ENCODE results near the gene DTYMK. TPM values are rescaled to one million over a fixed set of nuclear protein-coding genes. Genes with fewer than 3 reads are reported as not detected.
A peak's percentile ranks its signal among the peaks of the same experiment; 100 is the strongest.

DTYMK gene
- total RNA-seq, 1 experiment from 2014 or later: 66.3 TPM

GRCh38 chr2:241640165-241640795, 46.3 kb downstream of the DTYMK start:
- BruUV-seq (replicated peaks): no TSS peak
- TF ChIP-seq, protein P1, sequence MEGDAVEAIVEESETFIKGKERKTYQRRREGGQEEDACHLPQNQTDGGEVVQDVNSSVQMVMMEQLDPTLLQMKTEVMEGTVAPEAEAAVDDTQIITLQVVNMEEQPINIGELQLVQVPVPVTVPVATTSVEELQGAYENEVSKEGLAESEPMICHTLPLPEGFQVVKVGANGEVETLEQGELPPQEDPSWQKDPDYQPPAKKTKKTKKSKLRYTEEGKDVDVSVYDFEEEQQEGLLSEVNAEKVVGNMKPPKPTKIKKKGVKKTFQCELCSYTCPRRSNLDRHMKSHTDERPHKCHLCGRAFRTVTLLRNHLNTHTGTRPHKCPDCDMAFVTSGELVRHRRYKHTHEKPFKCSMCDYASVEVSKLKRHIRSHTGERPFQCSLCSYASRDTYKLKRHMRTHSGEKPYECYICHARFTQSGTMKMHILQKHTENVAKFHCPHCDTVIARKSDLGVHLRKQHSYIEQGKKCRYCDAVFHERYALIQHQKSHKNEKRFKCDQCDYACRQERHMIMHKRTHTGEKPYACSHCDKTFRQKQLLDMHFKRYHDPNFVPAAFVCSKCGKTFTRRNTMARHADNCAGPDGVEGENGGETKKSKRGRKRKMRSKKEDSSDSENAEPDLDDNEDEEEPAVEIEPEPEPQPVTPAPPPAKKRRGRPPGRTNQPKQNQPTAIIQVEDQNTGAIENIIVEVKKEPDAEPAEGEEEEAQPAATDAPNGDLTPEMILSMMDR (IDR thresholded peaks at IDR 0.05; ENCODE audit: unreplicated experiment): no peak
- ChIA-PET POLR2A (interaction anchor here (0.7 kb wide), 1 partner anchor 46 kb away, joined by 3 read pairs; the partner anchor contains the start of gene DTYMK), CTCF (no interaction called here)
- Mint-ChIP-seq H3K4me1 (ENCODE audit: insufficient read depth, unreplicated experiment) (peaks cover 34% of the 10 kb centered on the region), H3K9me3 (ENCODE audit: unreplicated experiment) (no peaks in the 10 kb centered on the region), H3K27me3 (ENCODE audit: insufficient read depth, unreplicated experiment) (no peaks in the 10 kb centered on the region), H3K27ac (ENCODE audit: low read depth, unreplicated experiment) (no peak overlapping the region), H3K4me3 (ENCODE audit: unreplicated experiment) (no peak overlapping the region), H3K36me3 (ENCODE audit: insufficient read depth, unreplicated experiment) (peaks cover 7% of the 10 kb centered on the region)
- no peak for DNase-seq (ENCODE audit: unreplicated experiment)
- intact Hi-C loops (cut with micrococcal nuclease): no loop called here

- intact Hi-C loops (cut with micrococcal nuclease): loop anchor here (10.0 kb wide), 1 partner anchor 285 kb away; the partner anchor contains the start of gene FARP2
- H3K4me3 Mint-ChIP-seq (ENCODE audit: unreplicated experiment): peak overlapping the region; percentile 90
- no peak overlapping the region for H3K27ac Mint-ChIP-seq (ENCODE audit: low read depth, unreplicated experiment)
- BruUV-seq (replicated peaks): no TSS peak
- H3K9me3 Mint-ChIP-seq (ENCODE audit: unreplicated experiment): no peaks in the 10 kb centered on the region
- ChIA-PET POLR2A (interaction anchor here (2.8 kb wide), 1 partner anchor 62 kb away, joined by 13 read pairs; the partner anchor contains the start of gene ING5), CTCF (no interaction called here)
- no peak for DNase-seq (ENCODE audit: unreplicated experiment)
- TF ChIP-seq, protein P1 (IDR thresholded peaks at IDR 0.05; ENCODE audit: unreplicated experiment): no peak
- H3K36me3 Mint-ChIP-seq (ENCODE audit: insufficient read depth, unreplicated experiment): peaks cover 6% of the 10 kb centered on the region
- H3K4me1 Mint-ChIP-seq (ENCODE audit: insufficient read depth, unreplicated experiment): peaks cover 37% of the 10 kb centered on the region
- no peaks in the 10 kb centered on the region for H3K27me3 Mint-ChIP-seq (ENCODE audit: insufficient read depth, unreplicated experiment)
These were observed 47.2 kb downstream of the DTYMK start for GRCh38 chr2:241639385-241639784.

- Mint-ChIP-seq H3K27ac (ENCODE audit: low read depth, unreplicated experiment) (no peak overlapping the region), H3K4me1 (ENCODE audit: insufficient read depth, unreplicated experiment) (peaks cover 37% of the 10 kb centered on the region), H3K4me3 (ENCODE audit: unreplicated experiment) (peak overlapping the region; percentile 90), H3K27me3 (ENCODE audit: insufficient read depth, unreplicated experiment) (no peaks in the 10 kb centered on the region), H3K36me3 (ENCODE audit: insufficient read depth, unreplicated experiment) (peaks cover 6% of the 10 kb centered on the region), H3K9me3 (ENCODE audit: unreplicated experiment) (no peaks in the 10 kb centered on the region)
- BruUV-seq (replicated peaks): no TSS peak
- DNase-seq (ENCODE audit: unreplicated experiment): no peak
- CTCF ChIA-PET: no interaction called here
- POLR2A ChIA-PET: interaction anchor here (1.3 to 2.8 kb wide), 3 partner anchors 49 to 131 kb away, joined by 7 to 26 read pairs (median 13); partner anchors contain the start of genes DTYMK, ING5 and STK25
- TF ChIP-seq, protein P1 (IDR thresholded peaks at IDR 0.05; ENCODE audit: unreplicated experiment): no peak
- intact Hi-C loops (cut with micrococcal nuclease): loop anchor here (10.0 kb wide), 1 partner anchor 284 kb away; the partner anchor contains the start of gene FARP2
These were observed 47.7 kb downstream of the DTYMK start for GRCh38 chr2:241638940-241639339.

DNA sequence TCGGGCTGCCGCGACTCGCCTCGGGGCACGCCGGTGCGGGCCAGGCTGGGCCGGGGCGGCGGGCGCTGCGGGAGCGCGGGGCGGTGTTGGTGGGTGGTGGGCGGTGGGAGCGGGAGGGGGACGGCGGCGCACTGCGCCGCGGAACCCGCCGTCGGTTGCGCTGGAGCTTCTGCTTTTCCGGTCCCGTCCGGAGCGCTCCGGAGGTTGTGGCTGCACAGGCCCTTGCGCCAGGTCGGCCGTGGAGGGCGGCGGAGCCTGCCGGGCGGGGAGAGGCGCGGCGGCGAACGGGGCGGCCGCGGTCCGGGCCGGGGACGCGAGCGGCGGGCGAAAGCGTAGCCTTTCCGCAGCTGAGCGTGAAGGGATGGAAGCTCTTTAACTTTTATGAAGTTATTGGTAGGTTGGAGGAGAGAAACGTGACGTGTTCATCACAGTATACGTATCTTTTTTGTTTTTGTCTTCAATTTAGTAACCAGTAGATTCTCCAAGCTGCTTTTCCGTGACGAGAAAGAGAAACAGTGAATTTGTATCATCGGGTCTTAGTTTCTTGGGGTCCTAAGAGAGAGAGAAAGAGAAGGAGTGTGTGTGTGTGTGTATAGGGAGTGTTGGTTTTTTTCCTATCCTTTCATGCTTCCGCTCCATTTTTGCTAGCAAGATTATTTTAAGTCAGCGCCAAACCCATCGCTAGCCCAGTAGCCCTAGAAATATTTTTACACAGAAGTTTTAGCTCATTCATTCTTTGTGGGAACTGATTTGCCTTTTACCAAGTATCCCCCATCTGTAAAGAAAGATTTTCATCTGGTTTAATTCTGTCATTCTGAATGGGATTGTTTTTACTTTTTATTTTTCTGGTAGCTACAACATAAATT, 48.6 kb downstream of the DTYMK start:
- BruUV-seq (replicated peaks): TSS peak; percentile 51
- ChIA-PET POLR2A (interaction anchor here (0.7 to 2.8 kb wide), 14 partner anchors 10 to 536 kb away, joined by 3 to 26 read pairs (median 3); partner anchors contain the start of genes BOK, D2HGDH, DTYMK and ING5), CTCF (interaction anchor here (1.0 kb wide), 1 partner anchor 54 kb away, joined by 3 read pairs; no protein-coding TSS in a partner anchor)
- peak overlapping the region; percentile 90 for H3K4me3 Mint-ChIP-seq (ENCODE audit: unreplicated experiment)
- intact Hi-C loops (cut with micrococcal nuclease): loop anchor here (10.0 kb wide), 1 partner anchor 283 kb away; the partner anchor contains the start of gene FARP2
- H3K9me3 Mint-ChIP-seq (ENCODE audit: unreplicated experiment): no peaks in the 10 kb centered on the region
- peaks cover 11% of the 10 kb centered on the region for H3K36me3 Mint-ChIP-seq (ENCODE audit: insufficient read depth, unreplicated experiment)
- TF ChIP-seq, protein P1 (IDR thresholded peaks at IDR 0.05; ENCODE audit: unreplicated experiment): no peak
- peaks cover 37% of the 10 kb centered on the region for H3K4me1 Mint-ChIP-seq (ENCODE audit: insufficient read depth, unreplicated experiment)
- no peak for DNase-seq (ENCODE audit: unreplicated experiment)
- H3K27me3 Mint-ChIP-seq (ENCODE audit: insufficient read depth, unreplicated experiment): no peaks in the 10 kb centered on the region
- H3K27ac Mint-ChIP-seq (ENCODE audit: low read depth, unreplicated experiment): peak overlapping the region; percentile 86
